NCI-H69 (cell line): ENCODE data around the gene HEXD.
"Not testable (repeated sequence)": the region's sequence is repeated elsewhere in the genome, so short reads cannot be mapped to it uniquely, and the experiment has no call there.

Experiments
- DNase-seq: peaks from one replicate; lab custom pipeline; 2025; lab: John Stamatoyannopoulos, UW

HEXD gene

GRCh38 chr17:82440991-82441627 lies 23.0 kb downstream of the HEXD start:
- DNase-seq = peak; percentile 82

- DNase-seq = no peak
Measured at GRCh38 chr17:82441691-82442487, 23.7 kb downstream of the HEXD start.

GRCh38 chr17:82442643-82443464 lies 24.7 kb downstream of the HEXD start:
- no peak for DNase-seq

- DNase-seq = no peak
Measured at GRCh38 chr17:82443465-82444283, 25.5 kb downstream of the HEXD start.

GRCh38 chr17:82444284-82444893 lies 26.2 kb downstream of the HEXD start:
- DNase-seq = no peak

DNA sequence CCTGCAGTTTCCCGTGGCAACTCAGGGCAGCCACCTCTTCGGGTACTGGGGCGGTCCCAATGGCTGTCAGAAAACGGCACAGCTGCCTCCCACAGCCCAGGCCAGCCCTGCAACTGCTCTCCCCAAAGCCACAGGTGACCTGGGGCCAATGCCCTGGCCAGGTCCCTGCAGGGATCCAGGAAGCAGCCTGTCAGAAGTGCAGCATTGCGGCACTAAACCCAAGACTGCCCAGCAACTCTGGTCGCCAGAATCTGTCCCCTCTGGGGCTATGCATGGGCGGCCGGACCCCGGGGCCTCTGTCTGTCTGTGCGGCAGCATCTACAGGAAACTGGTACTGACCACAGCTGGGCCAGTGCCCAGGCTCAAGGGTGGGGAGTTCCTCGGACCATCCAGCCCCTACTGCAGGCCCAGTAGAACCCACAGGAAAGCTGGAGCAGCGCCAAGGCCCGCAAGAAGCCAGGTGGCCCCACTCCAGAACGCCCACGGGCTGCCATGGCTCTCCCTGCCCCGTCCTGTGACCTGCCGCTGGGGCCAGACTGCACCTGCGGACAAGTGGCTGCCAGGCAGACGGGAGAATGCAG lies 26.9 kb downstream of the HEXD start:
- DNase-seq = no peak

DNA sequence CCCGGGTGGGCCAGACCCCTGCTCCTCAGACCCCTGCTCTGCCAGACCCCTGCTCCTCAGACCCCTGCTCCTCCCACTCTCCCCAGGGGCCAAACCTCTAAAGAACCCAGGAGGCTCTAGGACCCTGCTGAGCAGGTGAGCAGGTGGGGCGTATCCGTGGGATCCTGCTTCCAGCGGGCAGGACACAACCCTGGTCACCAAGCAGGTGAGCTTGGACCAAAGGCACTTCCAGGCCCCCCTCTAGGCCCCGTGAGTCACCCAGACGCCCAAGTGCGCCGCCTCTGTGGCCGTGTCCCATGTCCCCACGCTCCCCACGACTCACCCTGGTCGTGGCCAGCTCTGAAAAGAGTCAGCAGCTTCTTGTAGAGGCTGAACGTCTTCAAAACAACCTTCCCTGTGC lies 27.4 kb downstream of the HEXD start:
- DNase-seq = no peak

- no peak for DNase-seq
Measured at GRCh38 chr17:82446124-82446523, 28.0 kb downstream of the HEXD start.

GRCh38 chr17:82446649-82447048 lies 28.5 kb downstream of the HEXD start:
- DNase-seq = no peak

DNA sequence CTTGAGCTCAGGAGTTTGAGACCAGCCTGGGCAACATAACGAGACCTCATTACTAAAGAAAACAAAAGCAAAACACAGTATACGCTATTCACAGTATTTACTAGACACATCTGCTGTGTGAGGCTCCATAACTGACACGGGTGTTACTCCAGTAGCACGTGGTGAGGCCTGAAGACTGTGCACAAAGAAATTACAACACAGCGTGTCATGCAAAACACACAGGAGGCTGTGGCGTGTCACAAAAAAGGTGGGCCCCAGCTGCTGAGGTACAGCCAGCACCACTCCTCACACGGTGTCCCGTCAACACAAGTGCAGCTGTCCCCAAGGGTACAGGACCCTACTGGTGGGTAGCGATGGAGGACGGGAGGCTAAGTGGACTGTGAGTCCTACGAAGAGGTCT lies 29.7 kb downstream of the HEXD start:
- DNase-seq = no peak

- peak; percentile 28 for DNase-seq
Measured at GRCh38 chr17:82449131-82449882, 31.2 kb downstream of the HEXD start.

- no peak for DNase-seq
Measured at GRCh38 chr17:82449883-82450356, 31.8 kb downstream of the HEXD start.

DNA sequence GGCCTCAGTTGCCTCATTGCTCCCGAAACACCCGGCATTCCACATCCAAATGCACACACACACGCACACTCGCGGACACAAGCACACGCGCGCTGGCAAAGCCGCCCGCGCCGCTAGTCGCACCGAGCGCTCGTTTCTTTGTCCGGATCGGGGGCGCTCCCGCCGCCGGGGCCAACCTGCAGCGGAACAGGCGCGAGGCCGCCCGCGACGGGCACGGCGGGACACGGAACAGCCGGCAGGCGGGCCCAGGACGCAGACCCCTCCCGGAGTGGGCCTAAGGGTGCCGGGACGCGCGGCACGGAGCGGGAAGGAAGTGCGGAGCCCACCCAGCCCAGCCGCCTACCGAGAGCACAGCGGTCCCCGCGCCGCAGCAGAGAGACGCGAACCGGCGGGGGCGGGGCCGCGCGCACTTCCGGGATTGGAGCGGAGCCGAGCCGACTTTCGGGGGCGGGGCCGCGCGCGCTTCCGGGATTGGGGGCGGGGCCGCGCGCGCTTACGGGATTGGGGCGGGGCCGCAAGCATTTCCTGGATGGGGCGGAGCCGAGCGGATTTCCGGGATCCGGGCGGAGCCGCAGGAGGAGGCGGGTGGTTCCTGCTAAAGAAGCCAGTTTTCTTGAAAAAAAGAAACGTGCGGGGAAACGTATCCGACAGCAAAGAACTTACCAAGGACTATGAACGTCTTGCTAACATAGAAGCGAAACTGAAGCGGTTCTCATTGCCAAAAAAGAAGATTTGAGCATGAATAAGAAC lies 32.4 kb downstream of the HEXD start, which contains the start of gene CYBC1:
CYBC1 (minus strand) TSS at position 396 of the 750 bp plus-strand sequence. CDS start 1,498 bp downstream, outside the sequence.
- peak; percentile 97 for DNase-seq

DNA sequence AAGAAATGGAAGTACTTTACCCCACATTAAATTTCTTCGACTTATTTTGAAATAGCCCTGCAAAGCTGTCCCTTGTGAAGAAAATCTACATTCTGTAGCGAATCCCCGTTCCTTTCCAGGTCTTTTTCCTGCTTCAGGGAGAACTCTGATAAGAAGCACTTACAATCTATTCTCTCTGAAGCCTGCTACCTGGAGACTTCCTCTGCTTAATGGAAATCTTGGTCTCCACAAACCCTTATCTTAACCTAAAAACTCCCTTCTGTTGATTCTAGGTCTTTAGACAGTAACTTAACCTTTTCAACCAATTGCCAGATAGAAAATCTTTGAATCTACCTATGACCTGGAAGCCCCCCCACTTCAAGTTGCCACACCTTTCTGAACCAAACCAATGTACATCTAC lies 34.0 kb downstream of the HEXD start:
- no peak for DNase-seq

DNA sequence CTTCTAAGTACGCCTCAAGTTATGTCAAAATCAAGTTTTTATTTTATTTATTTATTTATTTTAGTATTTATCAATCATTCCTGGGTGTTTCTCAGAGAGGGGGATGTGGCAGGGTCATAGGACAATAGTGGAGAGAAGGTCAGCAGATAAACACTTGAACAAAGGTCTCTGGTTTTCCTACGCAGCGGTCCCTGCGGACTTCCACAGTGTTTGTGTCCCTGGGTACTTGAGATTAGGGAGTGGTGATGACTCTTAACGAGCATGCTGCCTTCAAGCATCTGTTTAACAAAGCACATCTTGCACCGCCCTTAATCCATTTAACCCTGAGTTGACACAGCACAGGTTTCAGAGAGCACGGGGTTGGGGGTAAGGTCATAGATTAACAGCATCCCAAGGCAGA lies 35.0 kb downstream of the HEXD start:
- DNase-seq = not testable (repeated sequence)

DNA sequence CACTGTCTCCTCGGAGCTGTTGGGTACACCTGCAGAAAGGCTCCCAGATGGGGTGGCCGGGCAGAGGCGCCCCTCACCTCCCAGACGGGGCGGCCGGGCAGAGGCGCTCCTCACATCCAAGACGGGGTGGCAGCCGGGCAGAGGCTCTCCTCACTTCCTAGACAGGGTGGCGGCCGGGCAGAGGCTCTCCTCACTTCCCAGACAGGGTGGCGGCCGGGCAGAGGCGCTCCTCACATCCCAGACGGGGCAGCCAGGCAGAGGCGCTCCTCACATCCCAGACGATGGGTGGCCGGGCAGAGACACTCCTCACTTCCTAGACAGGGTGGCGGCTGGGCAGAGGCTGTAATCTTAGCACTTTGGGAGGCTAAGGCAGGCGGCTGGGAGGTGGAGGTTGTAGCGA lies 35.6 kb downstream of the HEXD start:
- DNase-seq = not testable (repeated sequence)

- peak; percentile 72 for DNase-seq
Measured at GRCh38 chr17:82457073-82457928, 39.2 kb downstream of the HEXD start.

DNA sequence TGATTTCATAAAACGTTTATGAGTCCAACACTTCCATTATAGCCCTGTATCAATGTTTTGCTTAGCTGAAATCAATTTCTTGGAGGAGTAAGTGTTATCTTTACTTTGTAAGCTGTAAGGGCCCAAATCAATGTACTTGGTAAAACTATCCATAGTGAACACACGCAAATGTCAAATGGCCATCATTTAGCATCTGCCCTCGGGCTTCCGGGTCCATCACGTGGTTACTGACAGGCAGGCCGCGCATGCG lies 39.7 kb downstream of the HEXD start:
- no peak for DNase-seq
